Neuron (in vitro differentiated cells): ENCODE data around the gene NEU2.

ENCODE experiments used
- H2AFZ ChIP-seq: one replicate; pipeline ENCODE4 v1.6.1; 2013; ENCODE audit warnings: low read depth, mild to moderate bottlenecking, inconsistent platforms, low read length, moderate library complexity
- H3K27me3 ChIP-seq: one replicate; pipeline ENCODE4 v1.6.1; 2013; ENCODE audit warnings: low read length; ENCODE audit not compliant: insufficient read depth
- H3K36me3 ChIP-seq: one replicate; pipeline ENCODE4 v1.6.1; 2013; ENCODE audit warnings: low read length; ENCODE audit not compliant: insufficient read depth
- H3K4me1 ChIP-seq: one replicate; pipeline ENCODE4 v1.6.1; 2013; ENCODE audit warnings: low read length; ENCODE audit not compliant: insufficient read depth
- H3K4me3 ChIP-seq: 2 replicates; pipeline ENCODE4 v1.5.1; 2013; ENCODE audit warnings: mild to moderate bottlenecking, low read length, moderate library complexity
- H3K9me3 ChIP-seq: one replicate; pipeline ENCODE4 v1.6.1; 2013; ENCODE audit warnings: low read length

Gene NEU2

DNA sequence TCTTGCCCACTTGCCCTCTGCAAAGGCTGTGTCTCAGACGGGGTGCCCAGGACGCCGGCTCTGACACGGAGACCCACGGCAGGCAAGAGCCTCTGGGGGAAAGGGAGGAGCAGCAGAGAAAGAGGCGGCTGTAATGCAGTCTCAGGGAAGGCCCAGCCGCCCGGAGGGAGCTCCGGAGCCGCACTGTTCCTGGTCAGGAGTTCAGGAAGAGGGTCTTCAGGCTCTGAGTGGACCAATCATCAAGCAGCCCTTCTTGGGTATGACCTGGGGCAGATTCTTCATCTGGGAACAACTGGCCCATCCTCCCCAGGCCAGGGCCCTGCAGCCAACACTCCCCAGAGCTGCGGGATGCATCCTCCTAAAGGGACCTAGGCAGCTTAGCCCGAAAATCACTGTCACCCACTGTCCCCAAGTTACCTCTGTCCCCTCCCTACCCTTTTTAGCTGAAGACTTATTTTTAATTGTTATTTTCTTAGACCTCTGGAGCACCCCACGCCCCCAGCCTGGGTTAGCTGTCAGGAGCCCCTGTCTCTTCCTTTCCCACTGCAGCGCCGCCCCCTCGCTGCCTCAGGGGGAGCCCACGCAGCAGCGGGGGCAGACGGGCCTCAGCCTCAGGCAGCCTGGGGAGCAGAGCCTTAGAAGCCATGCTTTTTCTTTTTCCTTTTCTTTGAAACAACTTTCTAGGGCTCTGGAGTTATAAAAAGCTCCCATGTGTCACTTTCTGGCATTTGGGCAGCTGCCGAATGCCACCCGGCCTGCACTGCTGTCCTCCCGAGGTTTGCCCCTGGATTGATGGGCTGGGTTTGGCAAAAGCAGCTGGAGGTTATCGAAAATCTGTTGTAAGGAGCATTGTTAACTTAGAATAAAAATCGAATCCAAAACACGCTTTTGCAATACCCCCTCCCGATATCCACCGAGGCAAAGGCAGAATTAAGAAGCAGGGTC is 644 bp upstream of the NEU2 start:
- H2AFZ ChIP-seq, result no peak overlapping the region
- no peaks in the 10 kb centered on the region for H3K4me1 ChIP-seq
- H3K9me3 ChIP-seq, result peaks cover 3% of the 10 kb centered on the region
- H3K27me3 ChIP-seq, result peaks cover 3% of the 10 kb centered on the region
- no peaks in the 10 kb centered on the region for H3K36me3 ChIP-seq
- H3K4me3 ChIP-seq, result no peak overlapping the region

DNA sequence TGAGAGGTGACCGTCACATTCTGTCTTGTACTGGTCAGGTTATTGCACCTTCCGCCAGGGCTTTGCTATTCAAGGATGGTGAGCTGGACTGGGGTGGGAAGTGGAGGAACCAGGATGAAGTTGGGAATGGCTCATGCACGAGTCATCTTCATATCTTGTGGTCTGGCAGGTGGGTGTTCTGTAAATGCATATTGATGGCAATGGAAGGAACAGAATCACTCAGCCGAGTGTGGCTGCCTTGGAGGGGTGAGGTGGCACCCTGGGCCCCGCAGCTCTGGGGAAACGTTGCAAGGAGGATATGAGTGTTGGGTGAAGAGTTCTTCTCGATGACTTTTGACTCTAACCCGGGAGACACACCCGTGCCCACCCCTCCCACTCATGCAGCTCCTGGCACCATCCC is 1.2 kb downstream of the NEU2 start:
- H3K36me3 ChIP-seq, result no peaks in the 10 kb centered on the region
- no peak overlapping the region for H2AFZ ChIP-seq
- H3K4me1 ChIP-seq, result no peaks in the 10 kb centered on the region
- H3K27me3 ChIP-seq, result peaks cover 3% of the 10 kb centered on the region
- H3K4me3 ChIP-seq, result no peak overlapping the region
- peaks cover 3% of the 10 kb centered on the region for H3K9me3 ChIP-seq

DNA sequence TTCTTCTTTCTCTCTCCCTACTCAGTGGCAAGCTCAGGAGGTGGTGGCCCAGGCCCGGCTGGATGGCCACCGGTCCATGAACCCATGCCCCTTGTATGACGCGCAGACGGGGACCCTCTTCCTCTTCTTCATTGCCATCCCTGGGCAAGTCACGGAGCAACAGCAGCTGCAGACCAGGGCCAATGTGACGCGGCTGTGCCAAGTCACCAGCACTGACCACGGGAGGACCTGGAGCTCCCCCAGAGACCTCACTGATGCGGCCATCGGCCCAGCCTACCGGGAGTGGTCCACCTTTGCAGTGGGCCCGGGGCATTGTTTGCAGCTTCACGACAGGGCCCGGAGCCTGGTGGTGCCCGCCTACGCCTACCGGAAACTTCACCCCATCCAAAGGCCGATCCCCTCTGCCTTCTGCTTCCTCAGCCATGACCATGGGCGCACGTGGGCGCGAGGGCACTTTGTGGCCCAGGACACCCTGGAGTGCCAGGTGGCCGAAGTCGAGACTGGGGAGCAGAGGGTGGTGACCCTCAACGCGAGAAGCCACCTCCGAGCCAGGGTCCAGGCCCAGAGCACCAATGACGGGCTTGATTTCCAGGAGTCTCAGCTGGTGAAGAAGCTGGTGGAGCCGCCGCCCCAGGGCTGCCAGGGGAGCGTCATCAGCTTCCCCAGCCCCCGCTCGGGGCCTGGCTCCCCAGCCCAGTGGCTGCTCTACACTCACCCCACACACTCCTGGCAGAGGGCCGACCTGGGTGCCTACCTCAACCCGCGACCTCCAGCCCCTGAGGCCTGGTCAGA is 1.8 kb downstream of the NEU2 start:
- Histone ChIP-seq H3K27me3 (peaks cover 3% of the 10 kb centered on the region), H3K4me1 (no peaks in the 10 kb centered on the region), H3K4me3 (no peak overlapping the region), H3K36me3 (no peaks in the 10 kb centered on the region), H3K9me3 (peaks cover 3% of the 10 kb centered on the region), H2AFZ (no peak overlapping the region)

DNA sequence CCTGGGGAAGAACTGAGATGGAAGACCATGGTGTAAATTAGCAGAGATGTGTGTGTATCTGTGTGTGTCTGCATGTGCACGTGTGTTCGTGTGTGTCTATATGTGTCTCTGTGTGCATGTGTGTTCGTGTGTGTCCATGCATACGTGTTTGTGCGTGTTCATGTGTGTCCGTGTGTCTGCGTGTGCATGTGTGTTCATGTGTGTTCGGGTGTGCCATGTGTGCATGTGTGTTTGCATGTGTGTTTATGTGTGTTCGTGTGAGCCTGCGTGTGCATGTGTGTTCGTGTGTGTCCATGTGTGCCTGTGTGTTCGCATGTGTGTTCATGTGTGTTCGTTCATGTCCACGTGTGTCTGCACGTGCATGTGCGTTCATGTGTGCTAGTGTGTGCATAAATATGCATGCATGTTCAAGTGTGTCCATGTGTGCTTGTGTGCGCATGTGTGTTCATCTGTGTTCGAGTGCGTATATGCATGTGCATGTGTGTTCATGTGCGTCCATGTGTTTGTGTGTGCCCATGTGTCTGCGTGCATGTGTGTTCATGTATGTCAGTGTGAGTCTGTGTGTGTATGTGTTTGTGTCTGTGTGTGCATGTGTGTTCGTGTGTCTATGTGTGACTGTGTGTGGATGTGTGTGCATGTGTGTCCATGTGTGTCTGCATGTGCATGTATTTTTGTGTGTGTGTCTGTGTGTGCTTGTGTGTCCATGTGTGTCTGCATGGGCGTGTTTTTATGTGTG is 3.1 kb downstream of the NEU2 start:
- Histone ChIP-seq H3K36me3 (no peaks in the 10 kb centered on the region), H3K4me3 (no peak overlapping the region), H2AFZ (no peak overlapping the region), H3K4me1 (no peaks in the 10 kb centered on the region), H3K9me3 (peaks cover 3% of the 10 kb centered on the region), H3K27me3 (peaks cover 3% of the 10 kb centered on the region)

GRCh38 chr2:233036162-233036838 is 3.8 kb downstream of the NEU2 start:
- Histone ChIP-seq H2AFZ (no peak overlapping the region), H3K27me3 (peaks cover 3% of the 10 kb centered on the region), H3K4me3 (no peak overlapping the region), H3K9me3 (peaks cover 3% of the 10 kb centered on the region), H3K4me1 (no peaks in the 10 kb centered on the region), H3K36me3 (no peaks in the 10 kb centered on the region)

DNA sequence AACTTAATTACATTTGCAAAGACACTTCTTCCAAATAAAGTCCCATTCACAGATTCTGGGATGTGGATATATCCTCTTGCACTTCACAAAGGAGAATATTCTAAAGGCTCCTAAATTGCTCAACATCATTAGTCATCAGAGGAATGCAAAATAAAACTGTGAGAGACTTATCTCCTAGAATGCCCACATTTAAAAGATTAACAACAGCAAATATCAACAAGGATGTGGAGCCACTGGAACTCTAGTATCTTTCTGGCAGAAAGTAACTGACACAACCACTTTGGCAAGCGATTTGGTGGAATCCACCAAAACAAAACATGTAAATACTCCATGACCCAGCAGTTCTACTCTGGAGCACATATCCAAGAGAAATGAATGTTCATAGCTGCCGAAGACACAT is 4.6 kb downstream of the NEU2 start:
- Histone ChIP-seq H3K27me3 (peaks cover 3% of the 10 kb centered on the region), H3K4me3 (no peak overlapping the region), H3K36me3 (no peaks in the 10 kb centered on the region), H2AFZ (no peak overlapping the region), H3K9me3 (peaks cover 3% of the 10 kb centered on the region), H3K4me1 (no peaks in the 10 kb centered on the region)

DNA sequence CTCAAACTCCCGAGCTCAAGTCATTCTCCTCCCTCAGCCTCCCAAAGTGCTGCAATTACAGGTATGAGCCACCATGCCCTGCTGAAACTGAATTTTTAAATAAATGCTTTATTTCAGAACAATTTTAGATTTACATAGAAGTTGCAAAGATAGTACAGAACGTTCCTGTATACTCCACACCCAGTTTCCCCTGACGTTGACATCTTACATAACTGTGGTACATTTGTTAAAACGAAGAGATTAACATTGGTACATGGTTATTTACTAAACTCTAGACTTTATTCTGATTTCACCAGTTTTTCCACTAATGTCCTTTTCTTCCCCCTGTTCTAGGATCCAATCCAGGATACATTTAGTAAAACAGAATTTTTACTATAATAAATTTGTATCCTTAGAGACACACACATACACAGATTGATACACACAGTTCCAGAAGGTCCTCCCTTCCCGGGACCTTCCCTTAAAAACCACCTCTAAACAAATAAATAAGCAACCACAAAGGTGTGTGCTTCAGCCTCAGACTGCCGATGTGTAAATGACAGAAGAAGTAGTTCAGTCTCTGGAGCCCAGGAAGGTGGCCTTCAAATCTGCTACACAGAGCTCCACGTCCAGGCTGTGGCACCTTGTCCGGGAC is 6.9 kb downstream of the NEU2 start:
- no peak overlapping the region for H3K4me3 ChIP-seq
- no peaks in the 10 kb centered on the region for H3K4me1 ChIP-seq
- H2AFZ ChIP-seq, result no peak overlapping the region
- peaks cover 2% of the 10 kb centered on the region for H3K27me3 ChIP-seq
- no peaks in the 10 kb centered on the region for H3K36me3 ChIP-seq
- H3K9me3 ChIP-seq, result peaks cover 3% of the 10 kb centered on the region

DNA sequence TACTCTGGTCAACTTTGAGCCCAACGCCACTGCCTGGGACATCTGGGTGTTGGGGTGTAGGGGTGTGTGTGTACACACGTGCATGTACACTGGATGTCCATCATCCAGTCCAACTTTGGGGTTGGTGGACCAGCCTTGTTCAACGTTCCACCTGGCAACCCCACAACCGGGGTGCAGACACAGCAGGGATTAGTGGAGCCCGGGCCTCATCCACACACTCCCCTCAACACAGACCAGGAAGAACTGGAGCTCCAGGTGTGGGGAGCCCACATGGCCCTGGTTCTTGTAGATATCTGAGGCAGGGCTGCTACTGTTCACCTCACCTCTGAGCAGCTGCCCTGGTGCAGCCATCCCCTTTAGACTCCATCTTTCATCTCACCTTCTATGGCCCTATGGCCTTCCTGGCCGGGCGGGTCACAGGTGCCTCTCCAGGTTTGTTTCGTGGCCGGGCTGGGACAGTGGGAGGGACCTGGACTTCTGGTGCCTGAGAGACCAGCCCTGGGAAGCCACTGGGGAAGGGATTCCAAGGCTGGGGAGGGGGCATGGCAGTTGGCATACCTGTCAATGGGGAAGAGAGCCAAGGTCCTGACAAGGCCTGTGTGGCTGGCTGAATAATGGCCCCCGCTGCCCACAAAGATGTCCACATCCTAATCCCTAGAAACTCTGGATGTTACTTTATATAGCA is 7.5 kb downstream of the NEU2 start:
- Histone ChIP-seq H3K27me3 (peaks cover 7% of the 10 kb centered on the region), H2AFZ (no peak overlapping the region), H3K4me1 (no peaks in the 10 kb centered on the region), H3K9me3 (peaks cover 3% of the 10 kb centered on the region), H3K36me3 (no peaks in the 10 kb centered on the region), H3K4me3 (no peak overlapping the region)

DNA sequence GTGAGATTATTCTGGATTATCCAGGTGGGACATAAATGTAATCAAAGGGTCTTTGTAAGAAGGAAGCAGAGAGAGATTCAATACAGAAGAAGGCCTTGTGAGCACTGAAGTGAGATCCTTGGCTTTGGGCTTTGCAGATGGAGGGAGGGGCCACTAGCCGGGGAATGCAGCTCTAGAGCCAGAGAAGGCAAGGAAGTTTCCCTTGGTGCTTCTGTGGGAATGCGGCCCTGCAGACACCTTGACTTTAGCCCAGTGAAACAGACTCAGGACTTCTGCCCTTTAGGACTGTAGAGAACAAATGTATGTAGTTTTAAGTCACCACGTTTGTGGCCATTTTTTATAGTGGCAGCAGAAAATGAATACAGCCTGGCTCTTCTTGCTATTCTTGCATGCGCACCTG is 8.1 kb downstream of the NEU2 start:
- H2AFZ ChIP-seq, result no peak overlapping the region
- H3K9me3 ChIP-seq, result peaks cover 2% of the 10 kb centered on the region
- no peaks in the 10 kb centered on the region for H3K4me1 ChIP-seq
- H3K27me3 ChIP-seq, result peaks cover 8% of the 10 kb centered on the region
- H3K4me3 ChIP-seq, result no peak overlapping the region
- no peaks in the 10 kb centered on the region for H3K36me3 ChIP-seq

DNA sequence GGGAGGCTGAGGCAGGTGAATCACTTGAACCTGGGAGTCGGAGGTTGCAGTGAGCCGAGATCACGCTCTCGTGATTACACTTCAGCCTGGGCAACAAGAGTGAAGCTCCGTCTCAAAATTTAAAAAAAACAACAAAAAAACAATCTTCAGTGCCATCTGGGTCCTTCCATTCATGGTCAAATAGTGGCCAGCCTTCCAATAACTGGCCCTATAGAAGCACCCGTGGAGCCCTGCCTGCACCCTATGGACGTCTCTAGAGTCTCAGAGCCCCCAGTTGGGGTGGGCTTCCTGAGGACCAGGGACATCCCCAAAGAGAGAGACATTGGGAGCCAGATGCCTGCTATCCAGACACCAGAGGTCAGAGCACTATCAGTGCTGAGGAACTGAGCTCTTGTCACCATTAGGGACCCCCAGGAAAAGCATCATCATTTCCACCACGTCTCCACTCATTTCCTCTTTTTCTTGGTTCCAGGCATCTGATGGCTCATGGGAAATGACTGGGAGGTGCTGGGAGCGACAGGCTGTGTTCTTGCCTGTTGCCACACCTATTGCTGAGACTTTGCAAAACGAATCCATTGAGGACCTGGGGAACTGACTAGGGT is 9.4 kb downstream of the NEU2 start:
- Histone ChIP-seq H3K4me1 (no peaks in the 10 kb centered on the region), H3K36me3 (no peaks in the 10 kb centered on the region), H3K9me3 (no peaks in the 10 kb centered on the region), H3K4me3 (no peak overlapping the region), H2AFZ (no peak overlapping the region), H3K27me3 (peaks cover 8% of the 10 kb centered on the region)

- Histone ChIP-seq H3K36me3 (no peaks in the 10 kb centered on the region), H3K27me3 (peaks cover 8% of the 10 kb centered on the region), H3K4me3 (no peak overlapping the region)
These were observed 10.1 kb downstream of the NEU2 start for GRCh38 chr2:233042549-233042948.

More at GRCh38 chr2:233042549-233042948, 10.1 kb downstream of the NEU2 start:
- Histone ChIP-seq H2AFZ (no peak overlapping the region), H3K9me3 (no peaks in the 10 kb centered on the region), H3K4me1 (no peaks in the 10 kb centered on the region)
